Neural cell (in vitro differentiated cells): ENCODE data around the gene COPS4. TPM values are rescaled to one million over a fixed set of nuclear protein-coding genes. Genes with fewer than 3 reads are reported as not detected.
"Not testable (repeated sequence)": the region's sequence is repeated elsewhere in the genome, so short reads cannot be mapped to it uniquely, and the experiment has no call there.

Experiments used
- H2AFZ ChIP-seq: fragments of 200-600, 300-800 bp; sonication (generic), shearing (Covaris generic); 2 replicates; pipeline ENCODE4 v1.6.0; 2014; ENCODE audit warnings: low read depth, mild to moderate bottlenecking, antibody characterized with exemption, low read length, moderate library complexity
- H3F3A ChIP-seq: fragments of 200-600 bp; shearing (Covaris generic); 2 replicates; pipeline ENCODE4 v1.6.1; 2016; ENCODE audit warnings: mild to moderate bottlenecking, moderate library complexity, mixed read lengths, antibody characterized with exemption, low read length; ENCODE audit not compliant: insufficient read depth, poor library complexity, severe bottlenecking
- H3K27ac ChIP-seq: fragments of 200-600, 300-800 bp; sonication (generic), shearing (Covaris generic); 2 replicates; pipeline ENCODE4 v1.5.1; 2014; ENCODE audit warnings: mild to moderate bottlenecking, low read length, moderate library complexity
- H3K27me3 ChIP-seq: fragments of 300-800, 200-600 bp; sonication (generic), shearing (Covaris generic); 2 replicates; pipeline ENCODE4 v1.6.0; 2014; ENCODE audit warnings: mild to moderate bottlenecking, low read depth, low read length, moderate library complexity; ENCODE audit not compliant: insufficient read depth
- H3K36me3 ChIP-seq: fragments of 300-800, 200-600 bp; sonication (generic), shearing (Covaris generic); 2 replicates; pipeline ENCODE4 v1.5.1; 2014; ENCODE audit warnings: mild to moderate bottlenecking, antibody characterized with exemption, low read length, moderate library complexity; ENCODE audit not compliant: insufficient read depth
- H3K4me2 ChIP-seq: fragments of 300-800, 200-600 bp; sonication (generic), shearing (Covaris generic); 2 replicates; pipeline ENCODE4 v1.6.0; 2014; ENCODE audit warnings: mild to moderate bottlenecking, low read length
- H3K4me3 ChIP-seq: fragments of 300-800, 200-600 bp; sonication (generic), shearing (Covaris generic); 2 replicates; pipeline ENCODE4 v1.5.1; 2014; ENCODE audit warnings: mild to moderate bottlenecking, low read length, moderate library complexity
- H3K79me2 ChIP-seq: fragments of 200-600 bp; shearing (Covaris generic); replicated peaks from 2 replicates; pipeline ENCODE4 v1.6.0; 2014; ENCODE audit warnings: mild to moderate bottlenecking, low read length, moderate library complexity; ENCODE audit not compliant: insufficient read depth
- H3K9ac ChIP-seq: fragments of 300-800, 200-600 bp; sonication (generic), shearing (Covaris generic); 2 replicates; pipeline ENCODE4 v1.6.1; 2016; ENCODE audit warnings: mild to moderate bottlenecking, low read length, mixed read lengths
- H3K9me2 ChIP-seq: fragments of 200-600 bp; shearing (Covaris generic); 2 replicates; pipeline ENCODE4 v1.6.1; 2016; ENCODE audit warnings: mild to moderate bottlenecking, low read length, mixed read lengths; ENCODE audit not compliant: insufficient read depth
- H3K9me3 ChIP-seq: fragments of 200-600, 300-800 bp; sonication (generic), shearing (Covaris generic); 2 replicates; pipeline ENCODE4 v1.6.1; 2016; ENCODE audit warnings: mild to moderate bottlenecking, mixed run types, low read length, moderate library complexity, mixed read lengths
- H4K20me1 ChIP-seq: fragments of 200-600 bp; shearing (Covaris generic); 2 replicates; pipeline ENCODE4 v1.6.1; 2016; ENCODE audit warnings: mild to moderate bottlenecking, mixed run types; ENCODE audit not compliant: insufficient read depth
- EP300 ChIP-seq: fragments of 450-650 bp; conservative IDR thresholded peaks from 2 replicates; pipeline ENCODE4 v1.6.1; 2014; ENCODE audit warnings: antibody characterized with exemption, mild to moderate bottlenecking, moderate library complexity; ENCODE audit not compliant: poor library complexity, severe bottlenecking
- EZH2 ChIP-seq: fragments of 200-600, 300-800 bp; shearing (Covaris generic), sonication (generic); IDR thresholded peaks from 2 replicates; pipeline ENCODE4 v1.6.1; 2014; ENCODE audit warnings: antibody characterized with exemption, low read length, borderline replicate concordance, mild to moderate bottlenecking; ENCODE audit not compliant: insufficient read depth, poor library complexity, severe bottlenecking
- MXI1 ChIP-seq: fragments of 450-650 bp; conservative IDR thresholded peaks from 2 replicates; pipeline ENCODE4 v1.6.1; 2014; ENCODE audit warnings: antibody characterized with exemption, mild to moderate bottlenecking; ENCODE audit not compliant: poor library complexity, severe bottlenecking
- POLR2AphosphoS5 ChIP-seq: IDR thresholded peaks from 2 replicates; pipeline ENCODE4 v1.6.1; 2012
- RAD21 ChIP-seq: fragments of 450-650 bp; conservative IDR thresholded peaks from 2 replicates; pipeline ENCODE4 v1.6.1; 2014; ENCODE audit warnings: antibody characterized with exemption, mild to moderate bottlenecking, moderate library complexity
- SMC3 ChIP-seq: fragments of 450-650 bp; conservative IDR thresholded peaks from 2 replicates; pipeline ENCODE4 v1.6.1; 2014; ENCODE audit warnings: antibody characterized with exemption, mild to moderate bottlenecking, moderate library complexity; ENCODE audit not compliant: poor library complexity
- TAF1 ChIP-seq: IDR thresholded peaks from 2 replicates; pipeline ENCODE4 v1.6.1; 2012; ENCODE audit warnings: low read depth
- polyA plus RNA-seq: library from polyadenylated mRNA; depleted of rRNA; stranded (reverse); fragments of >200 nt; gene quantifications from 2 replicates; pipeline ENCODE4 v1.2.3, GENCODE V29; 2014
- TF ChIP-seq, protein P1 (sequence below): fragments of 450-650 bp; IDR thresholded peaks from 2 replicates; pipeline ENCODE4 v1.5.1; 2014; ENCODE audit warnings: antibody characterized with exemption, mild to moderate bottlenecking, moderate library complexity; ENCODE audit not compliant: poor library complexity, severe bottlenecking
- TF ChIP-seq, protein P2 (sequence below): IDR thresholded peaks from 2 replicates; pipeline ENCODE4 v1.6.1; 2012; ENCODE audit warnings: borderline replicate concordance

Gene COPS4
- polyA plus RNA-seq, 1 donor from 2014 or later, result 77.7 TPM

DNA sequence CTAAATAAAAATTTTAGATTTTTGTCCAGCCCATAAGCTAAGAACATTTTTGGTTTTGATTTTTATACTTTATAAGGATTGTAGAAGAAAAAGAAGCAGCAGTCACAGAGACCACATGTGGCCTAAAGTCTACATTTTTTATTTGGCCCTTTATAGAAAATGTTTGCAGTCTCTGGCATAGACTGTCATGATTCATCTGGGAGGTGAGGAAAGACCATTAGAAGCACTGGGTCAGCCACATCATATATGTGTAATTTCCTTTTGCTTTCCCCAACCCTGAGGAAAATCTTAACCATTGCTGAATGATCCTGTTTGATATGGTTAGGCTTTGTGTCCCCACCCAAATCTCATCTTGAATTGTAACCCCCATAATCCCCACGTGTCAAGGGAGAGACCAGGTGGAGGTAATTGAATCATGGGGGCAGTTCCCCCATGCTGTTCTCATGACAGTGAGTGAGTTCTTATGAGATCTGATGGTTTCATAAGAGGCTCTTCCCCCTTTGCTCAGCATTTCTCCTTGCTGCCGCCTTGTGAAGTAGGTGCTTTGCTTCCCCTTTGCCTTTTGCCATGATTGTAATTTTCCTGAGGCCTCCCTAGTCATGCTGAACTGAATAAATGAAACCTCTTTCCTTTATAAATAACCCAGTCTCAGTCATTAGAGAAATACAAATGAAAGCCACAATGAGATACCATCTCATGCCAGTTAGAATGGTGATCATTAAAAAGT, 12.1 kb upstream of the COPS4 start:
- H3K27ac ChIP-seq, result no peak overlapping the region
- no peak overlapping the region for H3K9ac ChIP-seq
- no peaks in the 10 kb centered on the region for H4K20me1 ChIP-seq
- H3K9me2 ChIP-seq, result no peaks in the 10 kb centered on the region
- TF ChIP-seq, protein P1, sequence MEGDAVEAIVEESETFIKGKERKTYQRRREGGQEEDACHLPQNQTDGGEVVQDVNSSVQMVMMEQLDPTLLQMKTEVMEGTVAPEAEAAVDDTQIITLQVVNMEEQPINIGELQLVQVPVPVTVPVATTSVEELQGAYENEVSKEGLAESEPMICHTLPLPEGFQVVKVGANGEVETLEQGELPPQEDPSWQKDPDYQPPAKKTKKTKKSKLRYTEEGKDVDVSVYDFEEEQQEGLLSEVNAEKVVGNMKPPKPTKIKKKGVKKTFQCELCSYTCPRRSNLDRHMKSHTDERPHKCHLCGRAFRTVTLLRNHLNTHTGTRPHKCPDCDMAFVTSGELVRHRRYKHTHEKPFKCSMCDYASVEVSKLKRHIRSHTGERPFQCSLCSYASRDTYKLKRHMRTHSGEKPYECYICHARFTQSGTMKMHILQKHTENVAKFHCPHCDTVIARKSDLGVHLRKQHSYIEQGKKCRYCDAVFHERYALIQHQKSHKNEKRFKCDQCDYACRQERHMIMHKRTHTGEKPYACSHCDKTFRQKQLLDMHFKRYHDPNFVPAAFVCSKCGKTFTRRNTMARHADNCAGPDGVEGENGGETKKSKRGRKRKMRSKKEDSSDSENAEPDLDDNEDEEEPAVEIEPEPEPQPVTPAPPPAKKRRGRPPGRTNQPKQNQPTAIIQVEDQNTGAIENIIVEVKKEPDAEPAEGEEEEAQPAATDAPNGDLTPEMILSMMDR, result no peak
- H2AFZ ChIP-seq, result no peak overlapping the region
- no peaks in the 10 kb centered on the region for H3K79me2 ChIP-seq
- H3K27me3 ChIP-seq, result no peaks in the 10 kb centered on the region
- no peaks in the 10 kb centered on the region for H3F3A ChIP-seq
- no peaks in the 10 kb centered on the region for H3K9me3 ChIP-seq
- H3K4me2 ChIP-seq, result no peak overlapping the region
- H3K36me3 ChIP-seq, result no peaks in the 10 kb centered on the region
- no peak overlapping the region for H3K4me3 ChIP-seq

DNA sequence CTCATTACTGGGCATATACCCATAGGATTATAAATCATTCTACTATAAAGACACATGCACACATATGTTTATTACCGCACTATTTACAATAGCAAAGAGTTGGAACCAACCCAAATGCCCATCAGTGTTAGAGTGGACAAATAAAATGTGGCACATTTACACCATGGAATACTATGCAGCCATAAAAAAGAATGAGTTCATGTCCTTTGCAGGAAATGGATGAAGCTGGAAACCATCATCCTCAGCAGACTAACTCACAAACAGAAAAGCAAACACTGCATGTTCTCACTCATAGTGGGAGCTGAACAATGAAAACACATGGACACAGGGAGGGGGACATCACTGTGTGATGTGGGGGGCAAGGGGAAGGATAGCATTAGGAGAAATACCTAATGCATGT, 11.4 kb upstream of the COPS4 start:
- not testable (repeated sequence) for H2AFZ ChIP-seq, H3K79me2 ChIP-seq, H3K36me3 ChIP-seq, H3K27me3 ChIP-seq, H3F3A ChIP-seq, H3K9me3 ChIP-seq, H3K27ac ChIP-seq, H4K20me1 ChIP-seq, H3K4me2 ChIP-seq, H3K9ac ChIP-seq, H3K9me2 ChIP-seq, H3K4me3 ChIP-seq

DNA sequence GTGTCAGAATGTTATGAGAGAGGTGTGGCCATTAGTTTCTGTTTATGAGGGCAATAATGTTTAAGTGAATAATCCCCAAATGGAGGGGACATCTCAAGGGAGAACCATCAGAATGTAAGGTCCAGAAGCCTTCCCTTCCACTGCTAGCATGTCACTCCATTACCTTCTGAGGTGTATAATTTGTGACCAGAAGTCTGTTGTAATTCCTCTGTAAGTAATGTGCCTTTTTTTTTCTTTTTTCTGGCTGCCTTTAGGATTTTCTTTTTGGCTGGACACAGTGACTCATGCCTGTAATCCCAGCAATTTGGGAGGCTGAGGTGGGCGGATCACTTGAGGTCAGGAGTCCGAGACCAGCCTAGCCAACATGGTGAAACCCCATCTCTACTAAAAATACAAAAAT, 10.8 kb upstream of the COPS4 start:
- no peak overlapping the region for H3K4me3 ChIP-seq
- no peak overlapping the region for H3K9ac ChIP-seq
- H3K79me2 ChIP-seq, result no peaks in the 10 kb centered on the region
- no peak overlapping the region for H3K27ac ChIP-seq
- no peaks in the 10 kb centered on the region for H3K9me2 ChIP-seq
- no peak for TF ChIP-seq TAF1
- no peak for TF ChIP-seq RAD21
- no peak for TF ChIP-seq EP300
- TF ChIP-seq, protein P1, result no peak
- no peak for TF ChIP-seq EZH2
- no peak for TF ChIP-seq POLR2AphosphoS5
- TF ChIP-seq MXI1, result no peak
- TF ChIP-seq, protein P2, sequence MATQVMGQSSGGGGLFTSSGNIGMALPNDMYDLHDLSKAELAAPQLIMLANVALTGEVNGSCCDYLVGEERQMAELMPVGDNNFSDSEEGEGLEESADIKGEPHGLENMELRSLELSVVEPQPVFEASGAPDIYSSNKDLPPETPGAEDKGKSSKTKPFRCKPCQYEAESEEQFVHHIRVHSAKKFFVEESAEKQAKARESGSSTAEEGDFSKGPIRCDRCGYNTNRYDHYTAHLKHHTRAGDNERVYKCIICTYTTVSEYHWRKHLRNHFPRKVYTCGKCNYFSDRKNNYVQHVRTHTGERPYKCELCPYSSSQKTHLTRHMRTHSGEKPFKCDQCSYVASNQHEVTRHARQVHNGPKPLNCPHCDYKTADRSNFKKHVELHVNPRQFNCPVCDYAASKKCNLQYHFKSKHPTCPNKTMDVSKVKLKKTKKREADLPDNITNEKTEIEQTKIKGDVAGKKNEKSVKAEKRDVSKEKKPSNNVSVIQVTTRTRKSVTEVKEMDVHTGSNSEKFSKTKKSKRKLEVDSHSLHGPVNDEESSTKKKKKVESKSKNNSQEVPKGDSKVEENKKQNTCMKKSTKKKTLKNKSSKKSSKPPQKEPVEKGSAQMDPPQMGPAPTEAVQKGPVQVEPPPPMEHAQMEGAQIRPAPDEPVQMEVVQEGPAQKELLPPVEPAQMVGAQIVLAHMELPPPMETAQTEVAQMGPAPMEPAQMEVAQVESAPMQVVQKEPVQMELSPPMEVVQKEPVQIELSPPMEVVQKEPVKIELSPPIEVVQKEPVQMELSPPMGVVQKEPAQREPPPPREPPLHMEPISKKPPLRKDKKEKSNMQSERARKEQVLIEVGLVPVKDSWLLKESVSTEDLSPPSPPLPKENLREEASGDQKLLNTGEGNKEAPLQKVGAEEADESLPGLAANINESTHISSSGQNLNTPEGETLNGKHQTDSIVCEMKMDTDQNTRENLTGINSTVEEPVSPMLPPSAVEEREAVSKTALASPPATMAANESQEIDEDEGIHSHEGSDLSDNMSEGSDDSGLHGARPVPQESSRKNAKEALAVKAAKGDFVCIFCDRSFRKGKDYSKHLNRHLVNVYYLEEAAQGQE, result no peak
- TF ChIP-seq SMC3, result no peak
- H4K20me1 ChIP-seq, result no peaks in the 10 kb centered on the region
- H3K36me3 ChIP-seq, result no peaks in the 10 kb centered on the region
- no peaks in the 10 kb centered on the region for H3K27me3 ChIP-seq
- no peaks in the 10 kb centered on the region for H3F3A ChIP-seq
- no peaks in the 10 kb centered on the region for H3K9me3 ChIP-seq
- no peak overlapping the region for H3K4me2 ChIP-seq
- no peak overlapping the region for H2AFZ ChIP-seq
